Muscle layer of duodenum (tissue), 2 donors: ENCODE measurements around the gene SMOC2.

Experiments used
- H3K27ac ChIP-seq: one replicate; pipeline ENCODE4 v1.7.0; 2013; ENCODE audit warnings: mild to moderate bottlenecking, low read length
- H3K27me3 ChIP-seq: one replicate; pipeline ENCODE4 v1.7.0; 2013; ENCODE audit warnings: low read depth, mild to moderate bottlenecking, control low read depth, low read length
- H3K36me3 ChIP-seq, 2 donors: one replicate each; pipeline ENCODE4 v1.7.0; 2013; ENCODE audit warnings: low read length in 2 of 2, control low read depth in 1 of 2, mild to moderate bottlenecking in 1 of 2; ENCODE audit not compliant: insufficient read depth in 2 of 2, control insufficient read depth in 1 of 2
- H3K4me1 ChIP-seq, 2 donors: one replicate each; pipeline ENCODE4 v1.7.0; 2013; ENCODE audit warnings: low read length in 2 of 2, mild to moderate bottlenecking in 2 of 2, control low read depth in 1 of 2, moderate library complexity in 1 of 2; ENCODE audit not compliant: insufficient read depth in 2 of 2, control insufficient read depth in 1 of 2
- H3K4me3 ChIP-seq, 2 donors: one replicate each; pipeline ENCODE4 v1.7.0; 2013; ENCODE audit warnings: low read length in 2 of 2, low read depth in 1 of 2, mild to moderate bottlenecking in 1 of 2
- H3K9me3 ChIP-seq, 2 donors: one replicate each; pipeline ENCODE4 v1.7.0; 2013; ENCODE audit warnings: low read length in 2 of 2, control low read depth in 1 of 2, mild to moderate bottlenecking in 1 of 2; ENCODE audit not compliant: control insufficient read depth in 1 of 2
- donor health status: healthy.

SMOC2 gene

DNA sequence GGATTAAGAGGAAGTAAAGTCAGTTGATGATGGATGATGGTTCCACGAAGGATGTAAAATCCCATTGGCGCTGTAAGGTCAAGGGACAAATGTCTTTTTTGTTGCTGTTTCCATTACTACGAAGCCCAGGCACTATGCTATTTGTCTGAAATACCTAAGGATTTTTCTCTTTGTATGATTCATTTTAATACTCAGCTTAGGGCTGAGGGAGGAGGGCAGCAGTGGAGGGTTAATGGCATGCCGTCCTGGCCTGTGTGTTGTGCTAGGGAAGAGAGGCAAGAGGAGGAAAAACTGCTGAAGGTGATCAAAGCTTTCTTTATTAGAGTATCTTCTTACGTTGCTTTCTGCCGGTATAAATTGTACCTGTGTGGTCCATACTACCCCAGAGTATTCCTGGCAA, 6.5 kb upstream of the SMOC2 start:
- H3K27me3 ChIP-seq: peaks cover under 1% of the 10 kb centered on the region
- H3K36me3 ChIP-seq: no peaks in the 10 kb centered on the region
- no peak overlapping the region for H3K4me3 ChIP-seq
- H3K9me3 ChIP-seq: no peaks in the 10 kb centered on the region
- H3K27ac ChIP-seq: no peak overlapping the region
- H3K4me1 ChIP-seq: no peaks in the 10 kb centered on the region

DNA sequence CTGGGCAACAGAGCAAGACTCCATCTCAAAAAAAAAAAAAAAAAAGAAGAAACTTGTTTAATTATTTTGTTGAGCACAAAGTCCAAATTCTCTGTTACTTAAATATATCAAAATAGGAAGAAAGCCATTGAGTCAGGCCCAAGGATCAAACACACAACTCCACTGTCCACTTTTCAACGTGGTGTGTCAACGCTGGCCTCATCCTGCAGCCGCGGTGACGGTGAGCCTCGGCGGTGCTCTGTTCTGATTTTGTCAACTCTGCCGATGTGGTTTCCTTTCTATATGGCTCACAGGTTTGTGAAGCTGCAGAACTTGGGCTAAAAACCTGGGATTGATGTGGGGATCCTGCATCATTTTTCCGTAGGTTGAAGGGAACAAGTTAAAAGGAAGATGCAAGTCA, 3.2 kb upstream of the SMOC2 start:
- H3K4me3 ChIP-seq: no peak overlapping the region
- peaks cover 0 to 16% of the 10 kb centered on the region in 2 donors for H3K4me1 ChIP-seq
- no peaks in the 10 kb centered on the region for H3K9me3 ChIP-seq
- H3K36me3 ChIP-seq: no peaks in the 10 kb centered on the region
- H3K27me3 ChIP-seq: peaks cover 9% of the 10 kb centered on the region
- H3K27ac ChIP-seq: no peak overlapping the region

DNA sequence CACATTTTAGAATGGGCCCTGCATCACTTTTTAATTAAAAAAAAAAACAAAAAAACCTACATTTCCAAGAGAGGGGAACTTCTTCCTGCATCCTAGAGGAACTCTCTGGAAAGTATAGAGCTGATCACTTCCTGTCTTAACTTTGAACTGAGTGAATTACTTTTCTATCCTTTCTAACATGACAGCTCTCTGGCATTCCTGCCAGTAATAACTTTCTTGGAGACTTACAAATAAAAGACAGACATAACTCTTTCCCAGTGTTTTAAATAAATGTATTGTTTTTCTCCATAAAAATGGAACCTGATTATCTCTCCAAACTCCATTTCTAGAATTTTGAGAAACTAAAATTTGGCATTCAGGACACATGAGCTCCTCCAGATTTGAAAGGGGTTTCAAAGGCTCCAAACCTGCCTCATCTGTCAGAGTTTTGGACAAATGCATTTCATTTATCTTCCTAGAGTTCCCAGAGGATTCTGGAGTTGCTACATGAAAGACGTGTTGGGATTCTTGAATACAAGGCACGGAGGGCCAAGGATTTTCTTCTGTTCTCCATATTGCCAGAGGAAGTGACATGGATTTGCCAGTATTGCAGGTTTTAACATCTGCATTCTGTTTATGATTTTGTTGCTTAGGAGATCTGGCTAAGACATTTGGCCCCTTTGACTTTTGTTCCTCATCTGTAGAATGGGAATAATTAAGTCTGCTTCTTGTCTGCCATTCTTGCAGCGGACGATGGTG, 2.0 kb upstream of the SMOC2 start:
- no peak overlapping the region for H3K27ac ChIP-seq
- peaks cover 10% of the 10 kb centered on the region for H3K27me3 ChIP-seq

DNA sequence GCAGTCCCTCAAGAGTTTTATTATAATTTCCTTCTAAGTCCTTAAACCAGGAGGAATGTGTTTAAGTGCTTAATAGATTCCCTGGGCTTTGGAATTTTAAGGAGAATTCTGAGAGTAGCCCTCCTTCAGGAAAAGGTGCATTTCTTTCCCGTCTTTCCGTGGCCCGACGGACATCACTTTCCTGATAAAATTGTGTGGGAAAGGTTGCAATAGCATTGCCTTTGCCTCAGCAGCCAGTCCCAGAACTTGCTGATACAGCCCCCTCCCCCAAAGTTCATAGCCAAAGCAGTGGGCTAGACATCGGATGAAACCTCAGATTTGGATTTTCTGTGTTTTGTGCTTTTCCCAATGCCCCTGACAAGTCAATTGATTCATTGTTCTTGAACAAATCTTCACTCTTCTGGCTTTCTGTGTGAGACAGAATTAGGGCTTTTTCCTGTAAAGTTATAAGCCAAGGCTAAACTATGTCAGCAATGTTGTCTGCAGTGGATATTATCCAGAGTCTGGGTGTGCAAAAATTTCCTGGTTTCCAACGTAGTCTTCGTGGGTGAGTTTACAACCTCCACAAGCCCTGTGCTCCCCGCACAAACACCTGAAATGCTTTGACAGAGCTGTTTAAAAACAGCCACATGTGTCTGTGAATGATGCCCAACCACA, 1.1 kb upstream of the SMOC2 start:
- Histone ChIP-seq H3K4me3 (no peak overlapping the region), H3K9me3 (no peaks in the 10 kb centered on the region), H3K27me3 (peaks cover 10% of the 10 kb centered on the region), H3K4me1 (peaks cover 0 to 19% of the 10 kb centered on the region in 2 donors), H3K27ac (no peak overlapping the region), H3K36me3 (no peaks in the 10 kb centered on the region)

More for the DNA sequence above, 2.0 kb upstream of the SMOC2 start:
- Histone ChIP-seq H3K36me3 (no peaks in the 10 kb centered on the region), H3K9me3 (no peaks in the 10 kb centered on the region), H3K4me3 (no peak overlapping the region), H3K4me1 (peaks cover 0 to 19% of the 10 kb centered on the region in 2 donors)

DNA sequence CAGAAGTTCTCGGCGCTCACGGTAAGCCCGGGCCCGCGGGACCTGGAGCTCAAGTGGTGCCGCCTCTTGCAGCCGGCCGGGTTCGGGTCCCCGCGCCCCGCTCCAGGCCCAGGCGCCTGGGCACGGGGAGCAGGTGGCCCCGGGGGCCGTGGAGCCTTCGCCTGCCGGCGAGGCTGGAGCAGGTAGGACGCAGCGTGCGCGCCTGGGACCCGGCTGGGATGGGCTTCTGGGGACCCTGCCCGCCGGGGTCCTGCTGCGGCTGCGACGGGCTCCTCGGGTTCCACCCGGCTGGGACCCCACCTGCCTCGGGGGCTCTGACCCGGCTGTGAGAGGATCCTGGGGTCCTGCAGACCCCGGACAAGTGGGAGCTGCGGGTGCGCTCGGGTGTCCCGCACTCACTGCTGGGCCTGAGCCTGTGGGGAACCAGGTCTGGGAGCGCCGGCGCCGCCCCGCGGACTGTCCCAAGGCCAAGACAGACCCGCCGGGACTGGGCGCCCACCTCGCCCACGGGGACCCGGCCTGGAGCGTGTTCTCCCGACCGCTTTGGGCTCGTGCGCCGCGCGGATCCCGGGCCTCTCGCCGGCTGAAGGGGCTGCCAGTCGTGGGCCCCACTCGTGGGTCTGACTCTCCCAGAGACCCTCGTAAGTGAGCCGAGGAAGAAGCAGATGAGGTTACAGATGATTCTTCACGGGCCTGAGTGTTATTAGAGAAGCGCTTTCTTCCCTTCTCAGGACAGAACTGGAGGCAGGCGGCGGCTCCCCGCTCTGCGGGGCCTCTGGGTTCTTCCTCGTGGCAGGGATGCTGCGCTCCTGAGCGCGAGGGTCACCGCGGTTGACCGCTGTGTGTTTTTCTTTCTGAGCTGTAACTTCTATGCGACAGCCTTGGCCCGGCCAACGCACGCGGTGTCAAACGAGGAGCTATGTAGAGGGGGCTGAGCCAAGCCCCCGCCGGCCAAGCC, 729 bp downstream of the SMOC2 start:
- H3K4me1 ChIP-seq: peaks cover 0 to 19% of the 10 kb centered on the region in 2 donors
- no peak overlapping the region for H3K27ac ChIP-seq
- no peaks in the 10 kb centered on the region for H3K36me3 ChIP-seq
- H3K4me3 ChIP-seq: peak overlapping the region; percentile 63 to 83
- peaks cover 10% of the 10 kb centered on the region for H3K27me3 ChIP-seq
- H3K9me3 ChIP-seq: no peaks in the 10 kb centered on the region

DNA sequence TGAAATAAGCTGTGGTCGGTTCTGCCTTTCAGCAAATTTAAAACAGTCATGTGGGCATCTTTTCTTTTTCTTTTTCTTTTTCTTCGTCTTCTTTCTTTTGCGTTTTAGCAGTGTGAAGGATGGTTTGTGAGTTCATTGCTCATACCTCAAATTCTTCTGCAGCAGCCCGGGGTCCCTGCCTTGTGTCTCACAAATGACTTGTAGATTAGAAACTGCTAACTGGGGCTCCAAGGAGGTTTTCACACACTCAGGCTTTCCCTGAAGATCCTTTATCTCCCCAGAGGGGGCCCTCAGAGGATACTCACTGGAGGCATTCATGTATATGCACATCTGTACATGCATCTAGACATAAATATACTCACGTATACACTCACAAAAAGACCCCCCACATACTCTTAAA, 1.7 kb downstream of the SMOC2 start:
- Histone ChIP-seq H3K36me3 (no peaks in the 10 kb centered on the region), H3K4me3 (peak overlapping the region; percentile 63 to 83), H3K27me3 (peaks cover 10% of the 10 kb centered on the region), H3K9me3 (no peaks in the 10 kb centered on the region), H3K4me1 (peaks cover 0 to 19% of the 10 kb centered on the region in 2 donors), H3K27ac (no peak overlapping the region)

DNA sequence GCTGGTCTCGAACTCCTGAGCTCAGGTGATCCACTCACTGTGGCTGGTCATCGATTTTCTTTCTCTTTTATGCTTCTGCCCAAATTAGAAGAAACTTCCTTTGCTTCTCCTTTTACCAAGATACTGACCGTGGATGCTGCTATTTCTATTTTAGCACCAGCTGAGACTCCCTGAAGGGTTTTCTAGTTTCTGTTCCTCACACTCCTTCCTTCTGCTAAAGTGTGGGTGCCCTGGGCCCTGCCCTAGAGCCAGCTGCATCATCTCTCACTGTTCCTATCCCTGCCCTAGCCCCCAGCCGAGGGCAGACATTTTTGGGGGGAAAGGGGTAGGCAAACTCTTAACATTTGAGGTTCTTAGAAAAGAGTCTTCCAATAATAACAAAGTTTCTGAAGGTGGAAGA, 6.3 kb downstream of the SMOC2 start:
- H3K27me3 ChIP-seq: peaks cover 6% of the 10 kb centered on the region
- H3K4me3 ChIP-seq: no peak overlapping the region
- no peaks in the 10 kb centered on the region for H3K9me3 ChIP-seq
- no peak overlapping the region for H3K27ac ChIP-seq
- peaks cover 0 to 23% of the 10 kb centered on the region in 2 donors for H3K4me1 ChIP-seq
- H3K36me3 ChIP-seq: no peaks in the 10 kb centered on the region

DNA sequence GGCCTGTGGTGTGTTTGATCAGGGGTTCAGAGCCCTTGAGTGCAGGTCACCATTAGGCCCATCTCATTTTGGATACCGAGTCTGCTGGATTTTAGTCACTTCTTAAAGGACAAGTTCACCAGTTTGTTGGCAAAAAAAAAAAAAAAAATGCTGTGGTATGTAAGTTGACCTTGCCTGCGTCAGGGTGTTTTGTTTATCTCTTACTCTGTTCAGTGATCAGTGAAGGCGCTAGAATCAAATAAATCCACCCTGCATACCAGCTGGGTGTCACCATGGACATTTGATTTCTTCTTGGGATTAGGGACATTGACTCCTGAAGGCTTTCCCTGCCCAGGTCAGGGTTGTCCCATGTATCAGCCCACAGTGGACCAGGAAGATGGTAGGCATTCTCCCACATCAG, 6.7 kb downstream of the SMOC2 start:
- H3K27me3 ChIP-seq: peaks cover 2% of the 10 kb centered on the region
- peaks cover 0 to 23% of the 10 kb centered on the region in 2 donors for H3K4me1 ChIP-seq
- H3K27ac ChIP-seq: no peak overlapping the region
- no peaks in the 10 kb centered on the region for H3K36me3 ChIP-seq
- no peaks in the 10 kb centered on the region for H3K9me3 ChIP-seq
- H3K4me3 ChIP-seq: no peak overlapping the region

DNA sequence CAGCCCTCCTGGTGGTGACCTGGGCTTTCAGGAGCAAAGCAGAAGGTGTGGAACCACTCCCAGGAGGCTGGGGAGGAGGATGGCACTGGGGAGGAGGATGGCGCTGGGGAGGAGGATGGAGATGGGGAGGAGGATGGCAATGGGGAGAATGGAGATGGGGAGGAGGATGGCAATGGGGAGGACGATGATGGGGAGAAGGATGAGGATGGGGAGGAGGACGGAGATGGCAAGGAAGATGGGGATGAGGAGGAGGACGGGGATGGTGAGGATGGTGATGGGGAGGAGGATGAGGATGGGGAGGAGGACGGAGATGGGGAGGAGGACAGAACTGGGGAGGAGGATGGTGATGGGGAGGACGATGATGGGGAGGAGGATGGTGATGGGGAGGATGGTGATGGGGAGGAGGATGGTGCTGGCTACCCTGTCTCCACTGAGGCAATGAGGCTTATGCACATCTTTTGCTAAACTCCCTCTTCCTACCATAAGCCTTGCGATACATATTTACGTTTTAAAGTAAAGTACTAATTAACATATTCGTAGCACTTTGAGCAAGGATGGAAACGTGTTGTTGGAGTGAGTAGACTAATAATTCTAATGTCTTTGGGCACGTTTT, 7.4 kb downstream of the SMOC2 start:
- H3K9me3 ChIP-seq: no peaks in the 10 kb centered on the region
- H3K27ac ChIP-seq: no peak overlapping the region
- H3K4me1 ChIP-seq: peaks cover 0 to 24% of the 10 kb centered on the region in 2 donors
- no peaks in the 10 kb centered on the region for H3K36me3 ChIP-seq
- no peak overlapping the region for H3K4me3 ChIP-seq
- H3K27me3 ChIP-seq: no peaks in the 10 kb centered on the region

DNA sequence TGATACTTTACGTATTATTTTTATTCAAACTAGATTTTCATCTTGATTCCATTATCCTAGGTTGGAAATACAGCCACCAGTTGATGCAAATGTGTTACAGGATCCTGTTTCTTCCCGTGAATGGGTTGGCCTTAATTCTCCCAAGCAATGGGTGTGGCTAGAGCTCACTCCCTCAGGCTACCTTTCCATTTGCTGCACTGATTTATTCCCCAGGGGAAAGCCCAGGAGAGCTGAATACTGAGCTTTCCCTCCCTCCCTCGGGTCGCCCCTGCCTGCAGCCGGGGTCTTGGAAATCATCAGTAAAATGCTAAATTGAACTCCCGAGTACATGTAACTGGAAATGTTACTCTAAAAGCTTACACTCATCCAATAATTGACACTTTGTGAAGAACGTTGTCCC, 9.9 kb downstream of the SMOC2 start:
- Histone ChIP-seq H3K4me1 (peaks cover 0 to 24% of the 10 kb centered on the region in 2 donors), H3K36me3 (no peaks in the 10 kb centered on the region), H3K4me3 (no peak overlapping the region), H3K27me3 (no peaks in the 10 kb centered on the region), H3K9me3 (no peaks in the 10 kb centered on the region), H3K27ac (no peak overlapping the region)
